ENCODE measurements around the gene FRYL.

FRYL gene

GRCh38 chr4:48470137-48470536 lies 309.9 kb downstream of the FRYL start:
- TF ChIP-seq, protein P1, sequence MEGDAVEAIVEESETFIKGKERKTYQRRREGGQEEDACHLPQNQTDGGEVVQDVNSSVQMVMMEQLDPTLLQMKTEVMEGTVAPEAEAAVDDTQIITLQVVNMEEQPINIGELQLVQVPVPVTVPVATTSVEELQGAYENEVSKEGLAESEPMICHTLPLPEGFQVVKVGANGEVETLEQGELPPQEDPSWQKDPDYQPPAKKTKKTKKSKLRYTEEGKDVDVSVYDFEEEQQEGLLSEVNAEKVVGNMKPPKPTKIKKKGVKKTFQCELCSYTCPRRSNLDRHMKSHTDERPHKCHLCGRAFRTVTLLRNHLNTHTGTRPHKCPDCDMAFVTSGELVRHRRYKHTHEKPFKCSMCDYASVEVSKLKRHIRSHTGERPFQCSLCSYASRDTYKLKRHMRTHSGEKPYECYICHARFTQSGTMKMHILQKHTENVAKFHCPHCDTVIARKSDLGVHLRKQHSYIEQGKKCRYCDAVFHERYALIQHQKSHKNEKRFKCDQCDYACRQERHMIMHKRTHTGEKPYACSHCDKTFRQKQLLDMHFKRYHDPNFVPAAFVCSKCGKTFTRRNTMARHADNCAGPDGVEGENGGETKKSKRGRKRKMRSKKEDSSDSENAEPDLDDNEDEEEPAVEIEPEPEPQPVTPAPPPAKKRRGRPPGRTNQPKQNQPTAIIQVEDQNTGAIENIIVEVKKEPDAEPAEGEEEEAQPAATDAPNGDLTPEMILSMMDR (IDR thresholded peaks at IDR 0.05) = no peak

GRCh38 chr4:48467891-48468290 lies 312.2 kb downstream of the FRYL start:
- TF ChIP-seq, protein P1 (IDR thresholded peaks at IDR 0.05) = no peak

GRCh38 chr4:48467442-48467841 lies 312.6 kb downstream of the FRYL start:
- TF ChIP-seq, protein P1 (IDR thresholded peaks at IDR 0.05) = no peak

DNA sequence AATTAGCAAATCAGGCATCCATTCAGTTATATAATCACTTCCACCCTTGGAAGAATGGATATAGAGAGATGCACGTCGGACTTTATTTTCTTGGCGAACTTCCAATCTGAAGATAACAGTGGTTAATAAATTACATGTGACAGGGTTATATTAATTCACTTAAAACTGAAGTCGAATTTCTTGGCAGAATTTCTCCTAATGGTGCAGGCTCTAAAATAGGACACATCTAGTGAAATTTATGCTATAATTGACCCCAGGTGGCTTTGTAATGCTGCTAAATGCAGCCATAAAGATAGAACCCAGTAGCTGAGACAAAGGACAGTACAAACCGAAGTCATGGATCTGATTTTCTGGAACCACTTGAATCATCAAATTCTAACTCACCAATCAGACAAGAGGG lies 317.7 kb downstream of the FRYL start:
- TF ChIP-seq, protein P1 (IDR thresholded peaks at IDR 0.05) = no peak

- TF ChIP-seq, protein P1 (IDR thresholded peaks at IDR 0.05) = no peak
Measured at GRCh38 chr4:48461000-48461399, 319.1 kb downstream of the FRYL start.

- TF ChIP-seq, protein P1 (IDR thresholded peaks at IDR 0.05) = no peak
Measured at GRCh38 chr4:48454591-48454990, 325.5 kb downstream of the FRYL start.

- TF ChIP-seq, protein P1 (IDR thresholded peaks at IDR 0.05) = no peak
Measured at GRCh38 chr4:48450740-48451139, 329.3 kb downstream of the FRYL start.

DNA sequence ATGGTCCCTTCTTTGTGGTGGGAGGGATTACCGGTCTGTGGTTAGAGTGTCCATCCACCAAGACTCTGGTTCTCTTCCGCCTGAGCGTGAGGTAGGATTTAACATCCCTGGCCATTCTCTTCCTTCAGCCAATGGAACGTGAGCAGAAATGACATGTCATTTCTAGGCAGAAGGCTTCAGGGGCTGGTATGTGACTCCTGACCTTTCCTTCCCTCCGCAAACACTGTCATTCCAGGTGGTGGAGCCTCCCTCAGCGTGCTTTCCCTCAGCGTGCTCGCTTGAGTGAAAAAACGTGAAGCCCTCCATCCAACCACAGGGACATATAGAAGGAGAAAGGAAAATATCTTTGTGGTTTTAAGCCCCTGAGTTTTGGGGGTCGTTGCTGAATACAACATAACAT lies 330.9 kb downstream of the FRYL start:
- TF ChIP-seq, protein P1 (IDR thresholded peaks at IDR 0.05) = no peak

Measured in LNCAP (cell line).